HG03520 (cell line): ENCODE data around the gene KCNJ10.
"Not testable (repeated sequence)": the region's sequence is repeated elsewhere in the genome, so short reads cannot be mapped to it uniquely, and the experiment has no call there.

Experiments used
- ATAC-seq: cut with Tn5 transposase; IDR thresholded peaks from one replicate; pipeline ENCODE4 v1.9.1; 2021; ENCODE audit warnings: mild to moderate bottlenecking, moderate library complexity; ENCODE audit not compliant: unreplicated experiment

KCNJ10 gene

GRCh38 chr1:160062230-160062532 lies 7.8 kb downstream of the KCNJ10 start:
- no peak for ATAC-seq

DNA sequence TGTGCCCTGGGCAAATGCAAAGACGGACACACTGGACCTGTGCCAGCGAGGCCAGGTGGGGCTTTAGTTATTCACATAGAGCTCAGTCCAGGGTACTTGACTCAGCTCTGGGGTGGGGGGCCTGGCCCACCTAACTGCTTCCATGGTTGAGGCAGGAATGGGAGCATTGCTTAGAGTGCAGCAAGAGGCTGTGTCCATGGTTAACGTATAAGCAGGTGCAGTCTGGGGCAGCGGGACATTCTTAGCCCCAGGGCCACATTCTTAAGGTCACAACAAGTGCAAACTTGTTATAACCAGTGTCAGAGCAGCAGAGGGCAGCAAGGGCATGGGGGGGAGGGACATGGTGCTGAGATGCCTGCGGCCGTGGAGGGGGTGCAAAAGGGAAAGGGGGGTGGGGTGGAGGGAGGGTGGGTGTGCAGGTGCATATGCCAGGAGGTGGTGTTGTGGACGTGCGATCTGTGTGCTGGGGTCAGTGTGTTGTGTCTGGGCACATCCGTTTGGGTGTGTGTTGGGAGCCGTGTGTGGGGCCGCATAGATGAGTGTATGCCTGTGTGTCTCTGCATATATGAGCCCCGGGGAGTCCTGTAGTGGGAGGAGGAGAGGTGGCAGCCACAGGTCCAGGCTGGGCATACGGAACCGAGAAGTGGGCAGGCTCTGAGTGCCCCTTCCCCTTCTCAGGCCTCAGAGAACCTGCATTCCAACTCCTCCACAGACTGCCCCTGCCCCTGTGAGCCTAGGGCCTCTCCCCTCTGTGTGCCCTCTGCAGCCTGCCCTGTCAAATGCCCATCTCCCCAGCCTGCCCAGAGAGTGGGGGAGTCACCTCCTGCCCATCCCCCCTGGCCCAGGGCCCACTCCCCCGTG lies 8.4 kb downstream of the KCNJ10 start:
- ATAC-seq = no peak

- ATAC-seq = no peak
Measured at GRCh38 chr1:160058087-160058486, 11.9 kb downstream of the KCNJ10 start.

- no peak for ATAC-seq
Measured at GRCh38 chr1:160056648-160057169, 13.3 kb downstream of the KCNJ10 start.

DNA sequence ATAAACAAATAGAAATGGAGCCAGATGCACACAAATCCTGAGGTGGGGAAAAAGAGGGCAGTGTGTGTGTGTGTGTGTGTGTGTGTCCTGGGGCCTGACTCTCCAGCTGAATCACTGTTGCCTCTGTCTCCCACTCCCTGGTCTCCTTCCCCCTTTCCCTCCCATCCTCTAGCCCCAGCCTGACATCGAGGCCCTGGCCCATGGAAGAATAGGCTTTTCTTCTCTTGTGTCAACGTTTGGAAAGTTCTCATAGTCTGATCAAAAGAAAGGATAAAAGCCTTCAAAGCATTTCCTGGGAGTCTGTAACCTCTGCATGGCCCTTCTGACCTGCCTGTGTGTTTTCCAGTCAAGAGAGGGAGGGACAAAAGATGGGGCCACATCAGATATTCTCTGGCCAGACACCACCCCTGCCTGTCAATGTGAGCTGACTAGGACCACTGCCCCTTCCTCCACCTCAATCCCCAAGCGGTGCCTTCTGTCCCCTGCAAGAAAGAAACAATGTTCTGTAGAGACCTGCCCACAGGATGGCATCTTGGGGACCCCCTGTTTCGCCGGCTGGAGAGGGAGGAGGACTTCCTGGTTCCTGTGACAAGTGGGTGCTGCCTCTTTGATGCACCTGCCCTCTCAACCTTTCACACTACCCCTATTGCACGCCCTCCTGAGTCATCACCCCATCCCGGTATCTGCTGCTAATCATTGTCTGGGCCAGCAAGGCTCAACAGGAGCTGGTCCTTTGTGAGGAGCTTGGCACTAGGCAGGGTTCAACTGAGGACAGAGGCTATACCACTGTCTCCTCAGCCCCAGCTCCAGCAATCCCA lies 16.2 kb downstream of the KCNJ10 start:
- ATAC-seq = no peak

DNA sequence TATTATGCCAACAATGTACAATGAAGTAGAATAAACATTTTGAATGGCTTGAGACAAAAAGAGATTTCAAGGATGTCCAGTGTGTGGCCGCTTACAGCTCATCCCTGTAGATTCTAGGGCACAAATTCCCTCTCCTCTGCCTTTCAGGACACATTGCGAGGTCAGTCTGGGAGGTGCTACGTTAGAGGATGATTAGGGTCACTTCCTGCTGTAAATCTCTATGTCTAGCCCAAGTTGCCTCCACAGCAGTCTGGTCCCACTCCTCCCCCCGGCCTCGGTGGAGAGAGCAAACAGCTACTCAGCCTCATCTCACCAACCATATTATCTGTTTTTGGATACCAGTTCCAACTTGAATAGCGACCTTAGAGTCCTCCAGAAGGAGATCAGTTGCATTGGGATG lies 17.0 kb downstream of the KCNJ10 start:
- no peak for ATAC-seq

- no peak for ATAC-seq
Measured at GRCh38 chr1:160050619-160051018, 19.3 kb downstream of the KCNJ10 start.

GRCh38 chr1:160050182-160050581 lies 19.8 kb downstream of the KCNJ10 start:
- ATAC-seq = not testable (repeated sequence)

DNA sequence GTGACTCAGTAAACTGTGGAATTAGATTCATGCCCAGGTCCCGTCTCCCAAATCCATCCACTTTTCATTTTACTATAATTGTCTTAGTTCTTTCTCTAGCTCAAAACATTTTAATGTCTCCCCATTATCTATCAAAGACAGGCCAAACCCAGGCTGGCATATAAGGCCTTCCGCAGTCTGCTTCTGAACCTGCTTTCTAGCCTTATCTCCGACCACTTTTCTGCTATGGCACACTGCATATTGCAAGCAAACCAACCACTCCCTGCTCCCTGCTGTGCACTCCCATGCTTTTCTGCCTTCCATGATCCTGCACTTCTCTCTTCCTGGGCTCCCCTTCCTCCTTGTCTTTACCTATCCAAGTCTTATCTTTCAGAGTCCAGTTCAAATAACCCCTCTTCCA lies 20.9 kb downstream of the KCNJ10 start:
- no peak for ATAC-seq

DNA sequence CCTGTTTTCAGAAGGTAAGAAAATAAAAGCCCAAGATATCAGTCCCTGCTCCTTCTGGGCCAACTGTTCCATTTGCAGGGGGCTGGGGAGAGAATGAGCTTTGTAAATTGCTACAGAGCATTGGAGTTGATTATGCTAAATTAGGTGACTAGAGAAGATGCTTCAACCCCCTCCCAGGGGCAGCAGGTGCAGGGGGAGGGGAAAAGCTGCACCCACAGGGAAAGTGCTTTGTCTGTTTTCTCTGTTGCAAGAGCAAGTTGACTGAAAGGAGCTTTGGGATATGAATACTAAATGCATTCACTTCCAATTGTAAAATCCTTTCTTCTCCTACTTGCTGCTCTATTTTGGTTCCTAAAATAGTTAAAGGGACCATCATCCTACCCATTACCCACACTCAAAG lies 21.6 kb downstream of the KCNJ10 start:
- no peak for ATAC-seq

GRCh38 chr1:160047111-160047991 lies 22.6 kb downstream of the KCNJ10 start:
- peak; percentile 8 for ATAC-seq

DNA sequence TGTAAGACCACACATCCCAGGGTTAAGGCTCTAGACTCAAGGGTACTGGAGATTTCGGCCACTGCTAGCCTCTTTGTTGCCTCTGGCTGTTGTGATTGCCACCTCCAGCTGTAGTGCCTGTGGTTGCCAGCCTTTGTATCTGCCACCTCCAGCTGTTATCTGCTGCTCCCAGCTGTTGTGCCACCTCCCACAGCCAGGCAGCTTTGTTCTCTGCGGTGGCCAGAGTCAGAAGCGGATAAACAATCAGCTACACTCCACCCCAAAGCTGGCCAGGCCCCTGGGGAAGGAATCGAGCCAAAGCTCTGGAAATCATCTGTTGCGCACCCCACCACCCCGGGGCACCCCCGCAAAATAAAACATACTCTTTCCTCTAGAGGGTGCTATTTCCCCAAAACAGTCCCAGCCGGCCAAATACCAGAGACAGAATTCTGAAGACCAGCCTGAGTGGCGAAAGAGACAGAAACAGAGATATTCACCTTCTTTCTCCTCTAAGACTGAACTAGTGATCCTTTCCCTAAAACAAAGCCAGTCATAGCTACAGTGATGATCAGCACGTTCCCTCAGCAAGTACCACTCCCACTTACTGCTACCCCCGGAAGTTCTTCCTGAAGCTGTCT lies 23.4 kb downstream of the KCNJ10 start:
- ATAC-seq = peak; percentile 64

GRCh38 chr1:160045653-160046052 lies 24.3 kb downstream of the KCNJ10 start:
- no peak for ATAC-seq

- ATAC-seq = no peak
Measured at GRCh38 chr1:160043543-160043942, 26.4 kb downstream of the KCNJ10 start.

GRCh38 chr1:160040476-160040875 lies 29.5 kb downstream of the KCNJ10 start:
- no peak for ATAC-seq

GRCh38 chr1:160032165-160032820 lies 37.7 kb downstream of the KCNJ10 start:
- ATAC-seq = peak; percentile 3

DNA sequence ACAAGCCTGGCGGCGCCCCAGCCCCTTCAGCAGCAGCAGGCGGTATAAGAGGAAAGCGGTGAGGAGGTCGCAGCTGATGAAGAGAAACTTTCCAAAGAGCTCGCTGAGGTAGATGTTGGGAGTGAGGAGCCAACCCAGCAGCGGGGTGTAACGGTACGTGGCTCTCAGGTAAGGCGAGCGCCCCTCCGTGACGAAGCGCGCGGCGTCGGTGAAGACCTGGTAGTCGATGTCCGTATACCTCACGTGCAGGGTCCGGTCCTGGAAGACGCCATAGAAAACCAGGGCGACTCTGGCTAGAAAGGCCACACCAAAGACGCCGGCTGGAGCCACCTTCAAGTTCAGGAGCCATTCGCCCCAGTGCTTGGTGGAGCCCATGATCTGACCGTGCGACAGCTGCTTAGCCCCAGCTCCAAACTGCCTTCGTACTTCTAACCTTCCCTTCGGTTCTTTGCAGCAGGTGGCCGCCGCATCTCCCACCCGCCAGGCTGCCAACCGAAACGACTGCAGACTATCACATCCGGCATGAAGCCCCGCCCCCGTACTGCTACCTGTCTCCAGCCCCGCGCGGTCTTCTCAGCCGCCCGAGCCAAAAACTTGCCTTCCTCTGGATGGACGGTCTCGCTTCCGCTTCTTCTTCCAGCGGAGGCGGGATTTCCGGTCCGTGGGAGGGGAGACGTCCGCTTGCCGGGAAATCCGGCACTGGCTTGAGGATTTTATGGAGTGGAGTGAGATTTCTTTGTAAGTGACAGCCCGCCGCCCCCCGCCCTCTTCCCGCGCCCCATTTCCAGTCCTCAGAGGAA lies 38.4 kb downstream of the KCNJ10 start, which contains the start of gene PIGM:
Gene PIGM (minus strand): TSS at position 626 of the 800 bp plus-strand sequence. CDS start 251 bp downstream, at position 375.
- ATAC-seq = peak; percentile 94

DNA sequence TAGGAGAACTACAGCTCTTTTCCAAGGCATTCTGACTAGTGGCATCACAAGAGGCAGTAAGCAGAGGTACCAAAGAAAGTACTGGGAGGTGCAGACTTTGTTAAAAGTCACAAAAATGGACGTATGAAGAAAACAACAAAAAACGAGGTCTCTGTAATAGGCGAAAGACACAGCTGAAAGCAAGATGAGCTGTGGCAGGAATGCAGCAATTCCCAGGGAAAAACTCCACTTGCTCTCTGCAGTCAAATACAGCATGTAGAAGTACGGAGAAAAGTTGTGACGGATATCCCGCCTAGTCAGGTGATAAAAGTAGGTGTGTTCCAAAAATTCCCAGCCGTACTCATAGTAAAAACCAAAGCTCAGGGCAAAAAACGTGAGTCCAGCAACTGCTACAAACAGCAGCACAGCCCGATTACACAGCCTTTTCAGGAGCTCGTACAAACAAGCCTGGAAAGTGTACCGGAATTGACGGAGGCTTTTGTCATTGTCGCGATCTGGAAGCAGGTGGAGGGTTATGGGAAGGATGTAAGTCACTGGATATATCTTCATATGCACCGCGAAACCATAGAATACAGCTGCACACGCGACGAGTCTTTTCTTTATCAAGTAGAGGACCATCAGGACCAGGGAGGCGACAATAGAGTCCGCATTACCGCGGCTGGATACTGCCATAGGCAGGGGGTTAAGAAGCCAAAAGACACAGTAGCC lies 39.1 kb downstream of the KCNJ10 start:
- no peak for ATAC-seq
